ENCODE measurements around the gene CCDC197. TPM values are rescaled to one million over a fixed set of nuclear protein-coding genes. Genes with fewer than 3 reads are reported as not detected.

Gene CCDC197
- polyA plus RNA-seq, 1 experiment: not detected

DNA sequence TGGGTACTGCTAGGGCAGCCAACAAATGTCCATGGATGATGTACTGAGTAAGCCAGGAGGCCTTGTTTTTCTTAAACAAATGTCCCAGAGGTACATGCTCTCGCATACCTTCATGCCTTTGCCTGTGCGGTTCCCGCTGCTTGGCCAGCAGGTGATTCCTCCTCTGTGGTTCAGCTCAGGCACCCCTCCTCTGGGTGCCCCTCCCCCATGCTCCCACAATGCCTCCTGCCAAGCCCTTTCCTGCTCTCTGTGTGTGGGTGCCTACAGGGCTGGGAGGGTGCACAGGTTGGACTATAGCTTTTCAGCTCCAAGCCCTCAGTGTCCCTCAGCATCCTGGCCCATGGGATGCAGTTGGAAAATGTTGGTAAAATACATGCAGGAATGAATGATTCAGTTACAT lies 44.3 kb upstream of the CCDC197 start:
- Histone ChIP-seq H3K27ac (ENCODE audit: low read depth, low read length) (no peak overlapping the region), H3K27me3 (ENCODE audit: control insufficient read depth, insufficient read depth, low read length) (no peaks in the 10 kb centered on the region), H3K4me3 (ENCODE audit: low read depth, low read length) (no peak overlapping the region), H3K9me3 (ENCODE audit: control insufficient read depth, insufficient read depth, low read length) (no peaks in the 10 kb centered on the region; the same call in 1 of the 2 replicates)
- CTCF ChIA-PET: interaction anchor here (1.2 to 2.7 kb wide), 2 partner anchors 13 to 48 kb away, joined by 4 to 13 read pairs; no protein-coding TSS in a partner anchor
- TF ChIP-seq, protein P1, sequence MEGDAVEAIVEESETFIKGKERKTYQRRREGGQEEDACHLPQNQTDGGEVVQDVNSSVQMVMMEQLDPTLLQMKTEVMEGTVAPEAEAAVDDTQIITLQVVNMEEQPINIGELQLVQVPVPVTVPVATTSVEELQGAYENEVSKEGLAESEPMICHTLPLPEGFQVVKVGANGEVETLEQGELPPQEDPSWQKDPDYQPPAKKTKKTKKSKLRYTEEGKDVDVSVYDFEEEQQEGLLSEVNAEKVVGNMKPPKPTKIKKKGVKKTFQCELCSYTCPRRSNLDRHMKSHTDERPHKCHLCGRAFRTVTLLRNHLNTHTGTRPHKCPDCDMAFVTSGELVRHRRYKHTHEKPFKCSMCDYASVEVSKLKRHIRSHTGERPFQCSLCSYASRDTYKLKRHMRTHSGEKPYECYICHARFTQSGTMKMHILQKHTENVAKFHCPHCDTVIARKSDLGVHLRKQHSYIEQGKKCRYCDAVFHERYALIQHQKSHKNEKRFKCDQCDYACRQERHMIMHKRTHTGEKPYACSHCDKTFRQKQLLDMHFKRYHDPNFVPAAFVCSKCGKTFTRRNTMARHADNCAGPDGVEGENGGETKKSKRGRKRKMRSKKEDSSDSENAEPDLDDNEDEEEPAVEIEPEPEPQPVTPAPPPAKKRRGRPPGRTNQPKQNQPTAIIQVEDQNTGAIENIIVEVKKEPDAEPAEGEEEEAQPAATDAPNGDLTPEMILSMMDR (IDR thresholded peaks at IDR 0.05; ENCODE audit: low read depth, low read length): no peak
- DNase-seq (ENCODE audit: low read depth, low spot score): no peak
- POLR2A ChIA-PET: no interaction called here

DNA sequence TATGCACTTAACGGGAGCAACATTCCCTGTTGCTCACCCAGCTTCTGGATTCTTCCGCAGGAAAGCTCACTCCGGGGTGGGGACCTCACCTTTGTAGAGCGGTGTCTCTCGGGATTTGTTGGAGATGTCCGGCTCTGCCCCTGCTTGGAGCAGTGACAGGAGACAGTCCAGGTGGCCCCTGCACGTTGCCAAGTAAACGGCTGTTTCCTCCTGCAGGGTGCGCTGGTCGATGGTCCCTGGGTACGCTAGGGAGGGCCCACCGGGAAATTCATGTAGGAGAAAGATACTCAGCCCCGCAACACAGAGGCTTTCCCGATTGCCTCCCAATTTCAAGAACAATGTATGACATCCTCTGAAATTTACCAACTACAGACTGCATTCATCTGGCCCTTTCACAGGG lies 43.8 kb upstream of the CCDC197 start:
- TF ChIP-seq, protein P1 (IDR thresholded peaks at IDR 0.05; ENCODE audit: low read depth, low read length): no peak
- H3K9me3 ChIP-seq (ENCODE audit: control insufficient read depth, insufficient read depth, low read length): no peaks in the 10 kb centered on the region; the same call in 1 of the 2 replicates
- POLR2A ChIA-PET: no interaction called here
- H3K27me3 ChIP-seq (ENCODE audit: control insufficient read depth, insufficient read depth, low read length): no peaks in the 10 kb centered on the region
- CTCF ChIA-PET: interaction anchor here (2.7 kb wide), 1 partner anchor 13 kb away, joined by 13 read pairs; no protein-coding TSS in a partner anchor
- H3K27ac ChIP-seq (ENCODE audit: low read depth, low read length): no peak overlapping the region
- no peak for DNase-seq (ENCODE audit: low read depth, low spot score)
- no peak overlapping the region for H3K4me3 ChIP-seq (ENCODE audit: low read depth, low read length)

DNA sequence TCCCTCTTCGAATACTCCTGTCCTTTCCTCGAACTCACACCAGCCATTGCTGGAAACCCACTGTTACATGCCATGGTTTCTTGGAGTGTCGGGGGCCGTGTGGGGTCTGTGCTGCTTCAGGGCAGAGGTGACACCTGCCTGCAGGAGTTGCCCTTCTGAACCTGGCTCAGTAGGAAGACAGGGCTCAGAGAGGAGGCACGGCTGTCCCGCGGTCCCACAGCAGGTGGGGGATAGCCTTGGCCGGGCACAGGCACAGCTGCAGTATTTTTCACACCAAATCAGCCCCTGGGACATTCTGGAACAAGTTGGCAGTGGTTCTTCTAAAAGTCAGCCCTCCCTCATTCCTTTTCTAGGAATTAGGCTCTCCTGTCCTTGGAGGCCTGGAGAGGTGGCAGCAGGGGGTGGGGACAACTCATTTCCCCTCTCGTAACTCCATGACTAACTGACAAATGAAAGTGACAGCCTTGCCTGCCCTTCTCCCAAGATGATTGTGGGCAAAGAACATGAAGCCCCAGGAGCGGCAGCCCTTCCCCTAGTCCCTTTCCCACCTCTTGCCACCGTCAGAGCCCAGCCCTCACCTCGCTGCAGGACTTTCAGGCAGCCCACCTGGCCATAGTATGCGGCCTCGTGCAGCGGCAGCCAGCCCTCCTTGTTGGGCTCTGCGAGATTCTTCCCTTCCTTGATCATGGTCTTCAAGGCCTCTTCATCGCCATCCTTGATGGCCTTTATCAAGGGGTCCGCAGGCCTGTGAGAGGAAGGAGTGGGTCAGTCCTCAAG lies 43.2 kb upstream of the CCDC197 start:
- TF ChIP-seq, protein P1 (IDR thresholded peaks at IDR 0.05; ENCODE audit: low read depth, low read length): no peak
- H3K9me3 ChIP-seq (ENCODE audit: control insufficient read depth, insufficient read depth, low read length): no peaks in the 10 kb centered on the region; the same call in 1 of the 2 replicates
- no peak overlapping the region for H3K4me3 ChIP-seq (ENCODE audit: low read depth, low read length)
- ChIA-PET POLR2A (no interaction called here), CTCF (interaction anchor here (2.7 kb wide), 1 partner anchor 14 kb away, joined by 13 read pairs; no protein-coding TSS in a partner anchor)
- no peak for DNase-seq (ENCODE audit: low read depth, low spot score)
- H3K27ac ChIP-seq (ENCODE audit: low read depth, low read length): no peak overlapping the region
- no peaks in the 10 kb centered on the region for H3K27me3 ChIP-seq (ENCODE audit: control insufficient read depth, insufficient read depth, low read length)

DNA sequence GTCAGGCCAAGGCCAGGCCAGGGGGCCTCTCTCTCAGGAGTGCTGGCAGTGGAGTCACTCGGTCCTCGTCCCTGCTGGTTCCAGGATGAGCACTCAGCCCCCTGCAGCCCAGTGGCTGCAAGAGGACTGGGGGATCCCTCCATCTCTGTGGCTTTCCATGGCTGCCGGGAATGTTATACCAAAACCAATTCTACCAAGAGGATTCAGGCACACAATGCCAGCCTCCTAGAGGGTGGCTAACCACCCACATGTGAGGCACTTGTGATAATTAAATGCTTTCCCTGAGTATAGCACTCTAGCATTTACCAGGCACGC lies 42.6 kb upstream of the CCDC197 start:
- ChIA-PET POLR2A (no interaction called here), CTCF (no interaction called here)
- Histone ChIP-seq H3K27me3 (ENCODE audit: control insufficient read depth, insufficient read depth, low read length) (no peaks in the 10 kb centered on the region), H3K9me3 (ENCODE audit: control insufficient read depth, insufficient read depth, low read length) (no peaks in the 10 kb centered on the region; the same call in 1 of the 2 replicates), H3K4me3 (ENCODE audit: low read depth, low read length) (no peak overlapping the region), H3K27ac (ENCODE audit: low read depth, low read length) (no peak overlapping the region)
- DNase-seq (ENCODE audit: low read depth, low spot score): no peak
- TF ChIP-seq, protein P1 (IDR thresholded peaks at IDR 0.05; ENCODE audit: low read depth, low read length): no peak
